IPS DF 19.7 (cell line): ENCODE measurements around the gene HMGB4.

Experiments
- DNase-seq: peaks from one replicate; pipeline ENCODE4 v3.0.0-alpha.2; 2013; ENCODE audit warnings: low read depth, low spot score

HMGB4 gene

GRCh38 chr1:33863779-33864178, at the start of gene HMGB4:
HMGB4 (plus strand) TSS chr1:33864079; CDS start chr1:33864192, 113 bp downstream.
- DNase-seq, result no peak

- no peak for DNase-seq
These were observed 49.7 kb upstream of the HMGB4 start for GRCh38 chr1:33814166-33814565.

- no peak for DNase-seq
These were observed 48.8 kb upstream of the HMGB4 start for GRCh38 chr1:33815061-33815460.

- no peak for DNase-seq
These were observed 45.8 kb upstream of the HMGB4 start for GRCh38 chr1:33818071-33818470.

GRCh38 chr1:33819290-33819912, 44.5 kb upstream of the HMGB4 start:
- no peak for DNase-seq

GRCh38 chr1:33819913-33820311, 44.0 kb upstream of the HMGB4 start:
- DNase-seq, result no peak

- DNase-seq, result no peak
These were observed 43.1 kb upstream of the HMGB4 start for GRCh38 chr1:33820804-33821203.

GRCh38 chr1:33821291-33821690, 42.6 kb upstream of the HMGB4 start:
- no peak for DNase-seq

- DNase-seq, result no peak
These were observed 41.5 kb upstream of the HMGB4 start for GRCh38 chr1:33822396-33822795.

GRCh38 chr1:33823401-33823800, 40.5 kb upstream of the HMGB4 start:
- no peak for DNase-seq

- no peak for DNase-seq
These were observed 40.0 kb upstream of the HMGB4 start for GRCh38 chr1:33823830-33824229.

- DNase-seq, result no peak
These were observed 39.6 kb upstream of the HMGB4 start for GRCh38 chr1:33824321-33824720.

- DNase-seq, result no peak
These were observed 38.9 kb upstream of the HMGB4 start for GRCh38 chr1:33824971-33825370.

- no peak for DNase-seq
These were observed 38.4 kb upstream of the HMGB4 start for GRCh38 chr1:33825506-33825905.

GRCh38 chr1:33826311-33826710, 37.6 kb upstream of the HMGB4 start:
- no peak for DNase-seq

- DNase-seq, result no peak
These were observed 37.2 kb upstream of the HMGB4 start for GRCh38 chr1:33826711-33827110.

- no peak for DNase-seq
These were observed 35.8 kb upstream of the HMGB4 start for GRCh38 chr1:33828059-33828458.

- DNase-seq, result no peak
These were observed 35.2 kb upstream of the HMGB4 start for GRCh38 chr1:33828654-33829053.

GRCh38 chr1:33836911-33837310, 27.0 kb upstream of the HMGB4 start:
- no peak for DNase-seq

GRCh38 chr1:33837635-33838034, 26.2 kb upstream of the HMGB4 start:
- DNase-seq, result no peak

GRCh38 chr1:33841494-33841893, 22.4 kb upstream of the HMGB4 start:
- no peak for DNase-seq

GRCh38 chr1:33842348-33842747, 21.5 kb upstream of the HMGB4 start:
- no peak for DNase-seq

GRCh38 chr1:33844166-33844565, 19.7 kb upstream of the HMGB4 start:
- no peak for DNase-seq

- no peak for DNase-seq
These were observed 17.0 kb upstream of the HMGB4 start for GRCh38 chr1:33846861-33847260.
